ENCODE measurements around the gene CD14.

GRCh38 chr5:140631036-140631417 is 1.9 kb downstream of the CD14 start:
- TF ChIP-seq, protein P1, sequence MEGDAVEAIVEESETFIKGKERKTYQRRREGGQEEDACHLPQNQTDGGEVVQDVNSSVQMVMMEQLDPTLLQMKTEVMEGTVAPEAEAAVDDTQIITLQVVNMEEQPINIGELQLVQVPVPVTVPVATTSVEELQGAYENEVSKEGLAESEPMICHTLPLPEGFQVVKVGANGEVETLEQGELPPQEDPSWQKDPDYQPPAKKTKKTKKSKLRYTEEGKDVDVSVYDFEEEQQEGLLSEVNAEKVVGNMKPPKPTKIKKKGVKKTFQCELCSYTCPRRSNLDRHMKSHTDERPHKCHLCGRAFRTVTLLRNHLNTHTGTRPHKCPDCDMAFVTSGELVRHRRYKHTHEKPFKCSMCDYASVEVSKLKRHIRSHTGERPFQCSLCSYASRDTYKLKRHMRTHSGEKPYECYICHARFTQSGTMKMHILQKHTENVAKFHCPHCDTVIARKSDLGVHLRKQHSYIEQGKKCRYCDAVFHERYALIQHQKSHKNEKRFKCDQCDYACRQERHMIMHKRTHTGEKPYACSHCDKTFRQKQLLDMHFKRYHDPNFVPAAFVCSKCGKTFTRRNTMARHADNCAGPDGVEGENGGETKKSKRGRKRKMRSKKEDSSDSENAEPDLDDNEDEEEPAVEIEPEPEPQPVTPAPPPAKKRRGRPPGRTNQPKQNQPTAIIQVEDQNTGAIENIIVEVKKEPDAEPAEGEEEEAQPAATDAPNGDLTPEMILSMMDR (IDR thresholded peaks at IDR 0.05) = no peak
- TF ChIP-seq POLR2A (IDR thresholded peaks at IDR 0.05) (no peak), POLR2AphosphoS5 (IDR thresholded peaks at IDR 0.05) (peak in 1 of 4 donors; percentile 35)
